Measurements from ENCODE around the gene CCBE1.
A peak's percentile ranks its signal among the peaks of the same experiment; 100 is the strongest.
"Not testable (repeated sequence)": the region's sequence is repeated elsewhere in the genome, so short reads cannot be mapped to it uniquely, and the experiment has no call there.

Gene CCBE1

DNA sequence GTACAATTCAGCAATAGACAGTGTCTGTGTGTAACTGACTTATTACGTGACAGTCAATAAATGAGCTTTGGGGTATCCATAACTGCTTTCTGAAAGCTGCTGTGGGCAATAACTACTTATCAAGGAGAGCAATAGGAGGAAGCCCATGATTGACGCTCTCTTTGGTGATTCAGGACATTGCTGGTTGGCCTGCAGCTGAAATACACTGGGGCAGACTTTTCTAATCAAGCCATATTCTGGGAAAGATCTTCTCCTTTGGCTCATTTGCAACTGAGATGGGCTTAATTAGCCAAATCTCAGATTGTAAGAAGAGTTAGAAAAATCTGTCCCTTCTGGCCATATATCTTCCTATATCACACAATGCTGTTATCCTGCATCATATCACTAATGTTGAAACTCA is 24.0 kb upstream of the CCBE1 start:
- Mint-ChIP-seq H3K4me1 (no peaks in the 10 kb centered on the region), H3K27ac (no peak overlapping the region), H3K9me3 (no peaks in the 10 kb centered on the region), H3K4me3 (no peak overlapping the region), H3K27me3 (peaks cover 7% of the 10 kb centered on the region)
- no peak for ATAC-seq
- no peak for DNase-seq

DNA sequence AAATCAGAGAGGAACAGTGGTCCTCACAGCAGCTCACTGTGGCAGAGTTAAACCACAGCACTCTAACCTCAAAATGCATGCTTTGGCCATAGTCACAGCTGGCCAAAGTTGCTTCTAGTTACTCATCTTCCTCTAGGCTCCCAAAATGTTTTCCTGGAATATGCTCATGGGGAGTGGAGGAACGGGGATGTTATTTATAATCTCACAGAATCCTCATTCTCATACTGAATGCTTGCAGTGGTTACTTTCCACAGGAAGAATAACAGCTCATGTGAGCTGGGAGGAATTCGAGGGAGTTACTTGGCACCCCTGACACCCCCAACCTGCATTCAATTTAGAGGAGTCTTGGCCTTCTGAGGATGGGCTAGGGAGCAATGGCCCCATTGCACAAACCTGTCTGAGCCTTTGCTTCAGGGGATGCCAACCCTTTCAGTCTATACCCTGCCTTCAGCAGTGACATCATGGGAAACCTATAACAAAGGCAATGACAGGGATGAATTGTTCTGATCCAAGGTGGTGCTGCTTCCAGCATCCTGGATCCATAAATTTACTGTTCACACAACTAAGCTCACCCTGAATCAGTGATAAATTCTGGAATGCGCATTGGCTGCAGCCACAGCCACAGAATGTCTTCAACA is 22.4 kb upstream of the CCBE1 start:
- no peaks in the 10 kb centered on the region for H3K9me3 Mint-ChIP-seq
- H3K27me3 Mint-ChIP-seq, result peaks cover 7% of the 10 kb centered on the region
- H3K4me3 Mint-ChIP-seq, result no peak overlapping the region
- H3K4me1 Mint-ChIP-seq, result no peaks in the 10 kb centered on the region
- H3K27ac Mint-ChIP-seq, result no peak overlapping the region
- no peak for DNase-seq
- ATAC-seq, result no peak

- Mint-ChIP-seq H3K27ac (peak overlapping the region in 1 of 2 donors; percentile 20), H3K9me3 (no peaks in the 10 kb centered on the region), H3K4me1 (no peaks in the 10 kb centered on the region), H3K4me3 (no peak overlapping the region), H3K27me3 (peaks cover 7% of the 10 kb centered on the region)
- ATAC-seq, result no peak
- DNase-seq, result no peak
Measured at GRCh38 chr18:59718464-59719157, 21.4 kb upstream of the CCBE1 start.

DNA sequence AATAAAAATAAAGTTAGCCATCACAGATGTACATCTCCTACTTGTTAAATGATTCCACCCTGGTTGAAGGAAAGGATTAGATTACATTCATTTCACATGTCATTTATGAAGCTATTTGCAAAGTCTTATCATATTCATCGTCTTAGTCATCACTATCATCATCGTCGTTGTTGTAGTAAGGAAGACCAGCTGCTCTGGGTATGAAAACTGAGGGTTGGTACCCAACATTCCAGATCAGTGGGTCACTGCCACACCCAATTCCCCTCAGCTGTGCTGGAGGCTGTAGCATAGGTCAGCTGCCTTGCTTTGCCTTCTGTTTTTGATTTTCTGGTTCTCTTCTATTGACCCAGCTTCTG is 20.9 kb upstream of the CCBE1 start:
- H3K27me3 Mint-ChIP-seq, result peaks cover 7% of the 10 kb centered on the region
- H3K27ac Mint-ChIP-seq, result peak overlapping the region in 1 of 2 donors; percentile 20
- DNase-seq (no peak), ATAC-seq (no peak)
- H3K4me3 Mint-ChIP-seq, result no peak overlapping the region
- no peaks in the 10 kb centered on the region for H3K4me1 Mint-ChIP-seq
- no peaks in the 10 kb centered on the region for H3K9me3 Mint-ChIP-seq

DNA sequence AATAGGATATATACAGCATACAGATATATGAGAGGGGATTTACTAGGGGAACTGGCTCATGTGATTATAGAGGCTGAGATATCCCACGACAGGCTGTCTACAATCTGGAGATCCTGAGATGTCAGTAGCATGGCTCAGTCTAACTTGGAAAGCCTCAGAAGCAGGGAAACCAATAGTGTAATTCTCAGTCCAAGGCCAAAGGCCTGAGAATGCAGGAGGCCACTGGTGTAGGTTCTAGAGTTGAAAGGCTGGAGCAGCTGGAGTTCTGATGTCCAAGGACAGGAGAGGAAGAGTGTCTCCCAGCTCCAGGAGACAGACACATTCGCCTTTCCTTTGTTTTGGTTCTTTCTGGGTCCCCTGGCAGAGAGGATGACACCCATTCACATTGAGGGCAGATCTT is 20.1 kb upstream of the CCBE1 start:
- H3K9me3 Mint-ChIP-seq, result no peaks in the 10 kb centered on the region
- no peak overlapping the region for H3K27ac Mint-ChIP-seq
- ATAC-seq (no peak), DNase-seq (no peak)
- H3K4me3 Mint-ChIP-seq, result no peak overlapping the region
- no peaks in the 10 kb centered on the region for H3K4me1 Mint-ChIP-seq
- peaks cover 7% of the 10 kb centered on the region for H3K27me3 Mint-ChIP-seq

DNA sequence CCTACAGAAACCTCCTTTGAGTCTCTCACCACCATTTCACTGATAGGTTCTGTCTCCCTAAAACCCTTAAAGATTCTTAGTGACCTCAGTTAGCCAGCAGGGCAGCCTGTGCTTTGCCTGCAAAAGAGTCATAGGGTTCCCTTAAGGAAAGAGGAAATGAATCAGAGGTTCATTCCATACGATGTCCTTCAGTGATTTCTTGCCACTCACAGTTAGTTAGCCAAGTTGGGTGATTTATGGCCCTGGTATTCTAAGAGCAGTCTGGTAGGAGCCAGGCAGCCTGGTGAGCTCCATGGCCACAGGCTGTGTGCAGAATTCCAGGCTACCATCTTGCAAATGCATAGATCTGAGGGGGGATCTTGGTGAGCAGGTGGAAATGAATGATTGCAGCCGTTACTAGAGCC is 18.7 kb upstream of the CCBE1 start:
- DNase-seq, result no peak
- no peak for ATAC-seq
- Mint-ChIP-seq H3K27ac (no peak overlapping the region), H3K27me3 (peaks cover 7% of the 10 kb centered on the region), H3K4me1 (no peaks in the 10 kb centered on the region), H3K9me3 (no peaks in the 10 kb centered on the region), H3K4me3 (no peak overlapping the region)

GRCh38 chr18:59715445-59715844 is 18.2 kb upstream of the CCBE1 start:
- H3K9me3 Mint-ChIP-seq, result no peaks in the 10 kb centered on the region
- H3K4me1 Mint-ChIP-seq, result no peaks in the 10 kb centered on the region
- H3K4me3 Mint-ChIP-seq, result no peak overlapping the region
- DNase-seq (no peak), ATAC-seq (no peak)
- H3K27ac Mint-ChIP-seq, result no peak overlapping the region
- peaks cover 7% of the 10 kb centered on the region for H3K27me3 Mint-ChIP-seq

GRCh38 chr18:59714096-59714495 is 16.9 kb upstream of the CCBE1 start:
- H3K27me3 Mint-ChIP-seq, result peaks cover 13% of the 10 kb centered on the region
- H3K9me3 Mint-ChIP-seq, ATAC-seq, H3K4me1 Mint-ChIP-seq, H3K4me3 Mint-ChIP-seq, DNase-seq, H3K27ac Mint-ChIP-seq: not testable (repeated sequence)

GRCh38 chr18:59712311-59712710 is 15.1 kb upstream of the CCBE1 start:
- ATAC-seq (no peak), DNase-seq (no peak)
- Mint-ChIP-seq H3K9me3 (no peaks in the 10 kb centered on the region), H3K4me1 (no peaks in the 10 kb centered on the region), H3K27ac (no peak overlapping the region), H3K4me3 (no peak overlapping the region), H3K27me3 (peaks cover 7% of the 10 kb centered on the region)

DNA sequence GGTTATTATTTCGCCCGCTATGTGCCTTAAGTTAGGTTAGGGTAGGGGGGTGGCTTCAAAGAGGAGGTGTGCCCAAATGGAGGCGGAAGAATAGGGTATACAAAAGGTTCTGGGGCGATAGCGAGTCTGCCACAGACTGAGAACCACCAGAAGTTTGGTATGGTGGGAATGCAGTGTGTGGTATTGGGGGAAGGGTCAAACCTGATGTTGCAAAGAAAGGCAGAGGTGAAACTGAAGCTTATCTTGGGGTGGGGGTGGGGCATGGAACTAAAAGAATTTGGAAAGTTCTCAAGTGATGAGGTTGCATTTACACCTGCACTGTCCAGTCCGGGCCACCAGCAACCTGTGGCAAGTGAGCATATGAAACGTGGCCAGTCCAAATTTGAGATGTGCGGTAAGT is 11.8 kb upstream of the CCBE1 start:
- Mint-ChIP-seq H3K9me3 (no peaks in the 10 kb centered on the region), H3K4me1 (no peaks in the 10 kb centered on the region), H3K27ac (no peak overlapping the region), H3K27me3 (peaks cover 7% of the 10 kb centered on the region), H3K4me3 (no peak overlapping the region)
- ATAC-seq (no peak), DNase-seq (no peak)

GRCh38 chr18:59707306-59707705 is 10.1 kb upstream of the CCBE1 start:
- DNase-seq, result no peak
- peaks cover 7% of the 10 kb centered on the region for H3K27me3 Mint-ChIP-seq
- H3K4me3 Mint-ChIP-seq, result no peak overlapping the region
- H3K9me3 Mint-ChIP-seq, result no peaks in the 10 kb centered on the region
- no peak for ATAC-seq
- no peaks in the 10 kb centered on the region for H3K4me1 Mint-ChIP-seq
- no peak overlapping the region for H3K27ac Mint-ChIP-seq

GRCh38 chr18:59706499-59706898 is 9.3 kb upstream of the CCBE1 start:
- Mint-ChIP-seq H3K4me3 (no peak overlapping the region), H3K9me3 (no peaks in the 10 kb centered on the region), H3K27ac (peak overlapping the region; percentile 6 to 43), H3K4me1 (no peaks in the 10 kb centered on the region), H3K27me3 (peaks cover 7% of the 10 kb centered on the region)
- DNase-seq (no peak), ATAC-seq (no peak)

DNA sequence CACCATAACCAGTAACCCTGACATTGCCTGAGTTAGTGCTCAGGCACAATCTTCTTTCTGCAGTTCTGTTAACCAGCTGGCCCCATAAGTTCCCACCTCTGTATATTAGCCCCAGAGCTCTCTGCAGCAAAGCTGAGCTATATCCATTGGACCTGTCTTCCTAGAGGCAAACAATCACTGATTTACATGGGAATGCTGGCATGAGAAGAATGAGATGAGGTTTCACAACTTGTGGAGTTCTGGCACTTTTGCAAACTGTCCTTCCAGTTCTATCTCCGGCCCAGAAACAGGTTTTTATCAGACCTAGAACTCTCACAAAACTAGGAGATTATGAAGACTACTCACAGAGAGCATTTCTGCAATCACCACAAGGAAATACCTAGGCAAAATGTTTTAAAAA is 7.9 kb upstream of the CCBE1 start:
- ATAC-seq, result no peak
- no peaks in the 10 kb centered on the region for H3K9me3 Mint-ChIP-seq
- no peak overlapping the region for H3K4me3 Mint-ChIP-seq
- no peak for DNase-seq
- peaks cover 21% of the 10 kb centered on the region for H3K27me3 Mint-ChIP-seq
- no peak overlapping the region for H3K27ac Mint-ChIP-seq
- no peaks in the 10 kb centered on the region for H3K4me1 Mint-ChIP-seq

DNA sequence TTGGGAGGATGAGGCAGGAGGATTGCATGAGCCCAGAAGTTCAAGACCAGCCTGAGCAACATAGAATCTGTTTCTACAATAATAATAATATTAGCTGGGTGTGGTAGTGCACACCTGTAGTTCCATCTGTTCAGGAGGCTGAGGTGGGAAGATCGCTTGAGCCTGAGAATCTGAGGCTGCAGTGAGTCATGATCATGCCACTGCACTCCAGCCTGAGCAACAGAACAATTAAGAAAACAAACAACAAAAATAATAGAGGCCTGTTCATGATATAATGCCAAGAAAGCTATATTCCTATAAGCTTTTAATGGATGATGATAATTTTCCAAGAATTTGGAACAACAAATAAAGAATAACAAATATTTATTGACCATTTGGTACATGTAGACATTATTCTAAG is 6.9 kb upstream of the CCBE1 start:
- no peak overlapping the region for H3K27ac Mint-ChIP-seq
- peaks cover 20% of the 10 kb centered on the region for H3K27me3 Mint-ChIP-seq
- no peaks in the 10 kb centered on the region for H3K4me1 Mint-ChIP-seq
- no peaks in the 10 kb centered on the region for H3K9me3 Mint-ChIP-seq
- ATAC-seq (no peak), DNase-seq (no peak)
- no peak overlapping the region for H3K4me3 Mint-ChIP-seq

GRCh38 chr18:59701272-59701671 is 4.0 kb upstream of the CCBE1 start:
- DNase-seq (no peak), ATAC-seq (no peak)
- Mint-ChIP-seq H3K9me3 (no peaks in the 10 kb centered on the region), H3K4me3 (no peak overlapping the region), H3K27me3 (peaks cover 48% of the 10 kb centered on the region), H3K27ac (no peak overlapping the region), H3K4me1 (peaks cover 18% of the 10 kb centered on the region)

GRCh38 chr18:59700535-59700967 is 3.3 kb upstream of the CCBE1 start:
- DNase-seq (no peak), ATAC-seq (no peak)
- H3K9me3 Mint-ChIP-seq, result no peaks in the 10 kb centered on the region
- no peak overlapping the region for H3K4me3 Mint-ChIP-seq
- peaks cover 55% of the 10 kb centered on the region for H3K27me3 Mint-ChIP-seq
- peak overlapping the region in 1 of 2 donors; percentile 9 for H3K27ac Mint-ChIP-seq
- H3K4me1 Mint-ChIP-seq, result peaks cover 23% of the 10 kb centered on the region

Data from stimulated activated naive CD8-positive, alpha-beta T cell treated with anti-CD3 and anti-CD28 coated beads, Interleukin-15, amount 100 ng/mL, for 72 hours (primary cell).